Muscle of leg (tissue), 9 donors: ENCODE measurements around the gene CLDN14. TPM values are rescaled to one million over a fixed set of nuclear protein-coding genes. Genes with fewer than 3 reads are reported as not detected.

Source experiments
- polyA plus RNA-seq, 8 donors: library from polyadenylated mRNA; unstranded; fragments of 120-200 nt; gene quantifications; one replicate each; pipeline versions ENCODE4 v1.2.1 to v1.2.3, GENCODE V29; 2013; ENCODE audit warnings: inconsistent platforms in 1 of 8, low replicate concordance in 1 of 8; ENCODE audit not compliant: insufficient read length in 8 of 8, insufficient read depth in 1 of 8
- total RNA-seq: library from RNA; stranded (reverse); fragments of 120-200 nt; gene quantifications from one replicate; pipeline ENCODE4 v1.2.4, GENCODE V29; 2013

Gene CLDN14
- total and polyA plus RNA-seq, 9 donors: 0.18 to 8.1 (median 4.1) TPM

Other genes starting within 250 kb of the CLDN14 start
- gene MORC3, start 159.9 kb downstream of the CLDN14 start, total RNA-seq: 51.6 TPM
- gene MORC3, start 159.9 kb downstream of the CLDN14 start, polyA plus RNA-seq: 10 to 100 TPM; 34.7 to 46.0 (median 36.2) TPM
- gene CHAF1B, start 94.7 kb downstream of the CLDN14 start, total RNA-seq: 2.4 TPM
- 1 to 10 TPM; 4.0 to 5.7 (median 4.5) TPM for gene CHAF1B, start 94.7 kb downstream of the CLDN14 start, polyA plus RNA-seq
- gene SIM2, start 219.0 kb upstream of the CLDN14 start, total RNA-seq: 4.7 TPM
- 10 to 100 TPM in 6 of 8 donors, 1 to 10 TPM in 2; 4.9 to 13.3 (median 11.6) TPM for gene SIM2, start 219.0 kb upstream of the CLDN14 start, polyA plus RNA-seq